GM19035 (cell line): Measurements from ENCODE around the gene MAGI3.

ENCODE experiments used
- ATAC-seq: cut with Tn5 transposase; IDR thresholded peaks from one replicate; pipeline ENCODE4 v1.9.1; 2021; ENCODE audit not compliant: unreplicated experiment

MAGI3 gene

DNA sequence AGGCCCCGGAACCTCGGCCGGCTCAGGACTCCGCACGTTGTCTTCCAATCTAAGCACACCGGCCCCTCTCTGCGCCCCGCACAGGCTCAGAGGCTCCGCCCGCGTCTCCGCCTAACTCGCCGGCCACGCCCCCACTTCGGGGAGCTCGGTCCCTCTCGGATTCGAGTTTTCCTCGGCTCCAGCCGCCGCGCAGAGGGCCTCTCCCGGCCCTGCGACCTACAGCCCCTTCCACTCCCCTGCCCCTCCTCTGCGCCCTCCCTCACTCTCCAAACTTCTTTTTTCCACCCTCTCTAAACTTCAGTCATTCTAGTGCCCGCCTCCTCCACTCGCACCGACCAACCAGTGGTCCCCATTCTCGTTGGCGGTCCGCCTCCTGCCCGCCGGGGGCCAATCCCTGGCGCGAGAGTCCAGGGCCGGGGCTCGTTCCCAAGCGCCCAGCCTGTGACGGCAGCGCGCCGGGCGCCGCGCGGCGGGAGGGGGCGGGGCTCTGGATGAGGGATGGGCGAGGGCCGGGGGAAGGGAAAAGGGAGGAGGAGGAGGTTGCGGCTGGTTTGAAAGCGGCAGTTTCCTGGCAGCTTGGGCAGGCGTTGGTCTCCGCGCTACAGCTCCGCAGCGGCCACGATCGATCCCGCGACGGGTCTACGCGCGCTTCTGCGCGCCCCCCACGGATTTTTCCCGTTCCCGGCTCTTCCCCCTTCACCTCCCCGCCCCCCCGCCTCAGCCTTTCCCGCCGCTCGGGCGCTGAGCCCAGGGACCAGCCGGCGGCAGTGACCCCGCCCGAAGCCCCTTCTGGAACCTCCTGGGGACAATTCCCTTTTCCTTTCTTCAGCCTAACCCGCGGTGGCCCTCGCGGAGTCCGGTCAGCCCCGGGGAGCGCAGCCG, at the start of gene MAGI3:
TSS of gene MAGI3 (plus strand) at position 563 of the 882 bp plus-strand sequence. CDS start 519 bp downstream, outside the sequence.
- peak; percentile 99 for ATAC-seq

GRCh38 chr1:113353580-113353979, 36.7 kb upstream of the MAGI3 start:
- no peak for ATAC-seq

GRCh38 chr1:113363935-113364334, 26.4 kb upstream of the MAGI3 start:
- ATAC-seq = no peak

GRCh38 chr1:113369040-113369439, 21.3 kb upstream of the MAGI3 start:
- ATAC-seq = no peak

DNA sequence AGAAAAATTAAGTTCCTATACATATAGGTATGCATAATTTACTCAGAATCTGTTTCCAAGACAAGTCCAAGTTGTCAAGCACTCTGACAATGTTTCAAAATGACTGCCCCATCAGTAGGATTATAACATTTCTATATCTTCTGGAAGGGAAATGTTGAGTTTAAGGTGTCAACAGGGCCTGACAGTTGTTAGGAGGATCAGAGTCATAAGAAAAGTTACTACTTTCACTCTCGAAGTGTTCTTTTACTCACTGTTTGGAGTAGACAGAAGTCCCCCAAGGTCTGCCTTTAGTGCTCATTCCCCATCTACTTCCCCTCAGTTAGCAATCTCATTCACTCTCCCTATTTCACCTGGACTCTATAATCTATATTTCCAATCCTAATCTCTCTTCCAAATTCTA, 20.6 kb upstream of the MAGI3 start:
- ATAC-seq = no peak

DNA sequence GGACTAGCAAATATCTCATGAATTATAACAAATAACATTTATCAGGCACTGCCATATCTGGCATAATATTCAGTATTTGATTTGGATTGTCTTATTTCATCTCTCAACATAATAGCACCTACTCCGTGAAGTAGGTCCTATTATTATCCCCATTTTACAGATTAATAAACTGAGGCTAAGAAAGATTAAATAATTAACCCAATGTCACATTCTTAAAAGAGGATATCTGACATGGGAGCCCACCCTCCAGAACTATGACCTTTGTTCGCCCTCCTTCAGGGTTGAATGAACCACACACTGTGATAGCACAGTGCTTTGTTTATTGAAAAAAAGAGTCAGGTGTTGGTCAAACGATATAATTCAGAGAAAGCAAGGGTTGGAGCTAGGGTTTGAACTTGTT, 19.4 kb upstream of the MAGI3 start:
- ATAC-seq = no peak

GRCh38 chr1:113372546-113372945, 17.8 kb upstream of the MAGI3 start:
- no peak for ATAC-seq

DNA sequence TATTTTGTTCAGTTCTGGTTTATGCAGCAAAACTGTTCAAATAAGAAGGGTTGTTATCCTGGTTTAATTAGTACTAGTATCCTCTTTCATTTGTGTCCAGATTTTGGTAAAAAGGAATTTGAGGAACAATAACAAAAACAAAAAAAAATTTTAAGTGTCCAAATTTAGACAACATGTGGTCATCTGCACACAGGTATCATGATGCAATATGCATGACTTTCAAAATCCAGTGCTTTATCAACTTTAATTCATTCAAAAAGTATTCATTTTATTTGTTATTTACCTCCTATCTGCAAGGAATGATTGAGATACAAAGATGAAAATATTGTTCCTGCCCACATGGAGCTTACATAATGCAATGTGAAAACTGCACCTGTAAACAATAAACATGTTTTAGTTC, 16.7 kb upstream of the MAGI3 start:
- ATAC-seq = no peak

DNA sequence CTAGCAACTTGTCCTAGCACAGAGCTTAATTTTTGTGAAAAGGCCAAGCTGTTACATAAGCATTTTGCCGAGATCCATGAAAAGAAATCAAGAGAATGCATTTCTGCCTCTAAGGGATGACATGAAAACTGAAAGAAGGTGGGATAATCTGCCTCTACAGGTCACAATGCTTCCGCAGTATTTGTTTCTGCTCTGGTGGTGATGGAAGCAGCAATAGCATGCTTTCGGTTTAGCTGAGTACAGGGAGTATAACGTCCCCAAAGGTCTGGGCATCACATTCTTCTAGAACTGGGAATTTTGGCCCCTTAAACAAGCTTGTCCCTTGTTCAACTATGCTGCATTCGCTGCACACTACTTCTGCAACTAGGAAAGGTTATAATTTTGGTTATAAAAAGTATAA, 14.4 kb upstream of the MAGI3 start:
- no peak for ATAC-seq

GRCh38 chr1:113380075-113380474, 10.2 kb upstream of the MAGI3 start:
- no peak for ATAC-seq

DNA sequence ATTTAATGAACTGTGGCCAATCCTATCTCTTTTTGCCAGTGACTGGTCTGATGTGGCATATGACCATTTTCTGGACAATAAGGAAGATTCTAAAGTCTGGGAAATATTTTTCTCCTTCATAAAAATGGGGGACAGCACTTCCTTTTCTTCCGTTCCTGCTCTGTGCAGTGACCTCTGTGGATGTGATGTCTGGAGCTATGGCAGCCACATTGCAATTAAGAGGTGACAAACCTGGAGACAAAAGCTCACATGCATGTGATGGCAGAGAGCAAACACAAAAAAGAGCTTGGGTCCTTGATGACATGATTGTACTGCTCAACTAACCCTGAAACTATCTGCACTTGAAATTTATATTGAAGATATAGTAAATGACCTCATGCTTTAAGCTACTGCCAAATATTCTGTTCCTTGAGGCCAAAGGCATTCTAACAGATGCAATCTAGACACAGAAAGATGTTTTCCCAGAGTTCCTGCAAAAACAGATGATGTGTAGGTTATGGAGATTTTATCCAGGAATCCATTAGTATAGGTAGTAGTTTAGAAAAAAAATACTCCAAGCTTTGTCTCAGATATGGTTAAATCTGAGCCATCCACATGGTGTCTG, 2.2 kb upstream of the MAGI3 start:
- ATAC-seq = no peak

DNA sequence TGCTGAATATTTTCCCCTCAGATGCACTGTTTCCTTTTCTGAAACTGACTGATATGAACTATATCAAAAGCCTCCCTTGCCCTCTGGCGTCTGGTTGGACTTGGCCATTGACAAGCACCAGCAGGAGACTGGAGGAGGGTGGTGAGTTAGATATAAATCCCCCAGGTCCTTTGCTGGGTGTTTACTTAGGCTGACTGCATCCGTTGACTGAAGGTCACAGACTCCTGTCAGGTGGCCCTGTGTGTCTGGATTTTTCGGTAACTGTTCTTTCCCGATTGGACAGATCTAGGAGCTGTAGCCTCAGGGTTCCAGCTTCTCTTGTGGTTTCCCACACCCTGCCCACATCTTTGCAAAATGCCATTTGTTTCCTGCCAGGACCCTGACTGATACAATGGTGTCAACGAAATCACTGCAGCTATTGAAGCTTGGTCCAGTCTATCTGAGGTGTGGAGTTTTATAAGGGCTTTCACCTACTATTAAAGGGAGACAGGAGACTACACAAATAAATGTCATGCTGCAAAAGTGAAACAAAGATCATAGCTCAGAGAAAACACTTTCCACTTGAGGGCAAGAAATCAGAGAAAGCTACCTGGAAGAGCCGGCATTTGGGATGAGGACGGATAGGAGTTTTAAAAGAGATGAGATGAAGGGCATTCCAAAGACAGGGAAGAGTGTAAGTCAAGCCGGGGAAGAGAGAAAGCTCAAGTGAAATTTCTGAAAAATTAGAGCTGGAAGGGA, 1.5 kb upstream of the MAGI3 start:
- ATAC-seq = no peak

- ATAC-seq = no peak
Measured at GRCh38 chr1:113389359-113389952, 859 bp upstream of the MAGI3 start.

GRCh38 chr1:113390871-113391648, 745 bp downstream of the MAGI3 start:
- ATAC-seq = peak; percentile 19

DNA sequence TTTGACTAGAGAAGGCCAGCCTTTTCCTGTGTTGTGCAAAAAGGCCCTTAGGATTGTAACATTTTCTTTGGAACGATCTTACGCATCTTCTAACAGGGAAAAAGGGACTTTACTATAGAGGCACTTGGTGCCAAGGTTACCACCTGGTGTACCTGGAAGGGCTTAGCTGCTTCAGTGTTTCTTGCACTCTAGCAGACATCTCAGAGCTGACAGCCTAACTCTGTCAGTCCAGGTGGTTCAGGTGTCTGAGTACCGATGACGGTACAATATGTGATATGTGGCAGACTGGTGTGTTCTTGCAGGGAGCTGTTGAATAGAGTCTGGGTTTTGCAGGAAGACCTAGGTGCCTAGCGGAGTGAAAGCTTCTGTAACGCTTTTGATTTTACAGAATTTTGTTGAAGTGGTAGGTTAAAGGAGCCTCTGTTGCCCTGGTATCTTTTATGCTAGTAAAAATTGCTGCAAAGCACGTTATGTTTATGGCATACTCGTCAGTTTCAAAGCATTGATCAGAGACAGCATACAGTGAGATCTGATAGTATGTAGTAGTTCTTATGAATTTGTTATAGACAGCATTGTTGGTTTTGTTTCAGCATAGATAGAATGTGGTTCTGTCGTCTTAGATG, 1.4 kb downstream of the MAGI3 start:
- no peak for ATAC-seq

- ATAC-seq = no peak
Measured at GRCh38 chr1:113392541-113393128, 2.3 kb downstream of the MAGI3 start.

DNA sequence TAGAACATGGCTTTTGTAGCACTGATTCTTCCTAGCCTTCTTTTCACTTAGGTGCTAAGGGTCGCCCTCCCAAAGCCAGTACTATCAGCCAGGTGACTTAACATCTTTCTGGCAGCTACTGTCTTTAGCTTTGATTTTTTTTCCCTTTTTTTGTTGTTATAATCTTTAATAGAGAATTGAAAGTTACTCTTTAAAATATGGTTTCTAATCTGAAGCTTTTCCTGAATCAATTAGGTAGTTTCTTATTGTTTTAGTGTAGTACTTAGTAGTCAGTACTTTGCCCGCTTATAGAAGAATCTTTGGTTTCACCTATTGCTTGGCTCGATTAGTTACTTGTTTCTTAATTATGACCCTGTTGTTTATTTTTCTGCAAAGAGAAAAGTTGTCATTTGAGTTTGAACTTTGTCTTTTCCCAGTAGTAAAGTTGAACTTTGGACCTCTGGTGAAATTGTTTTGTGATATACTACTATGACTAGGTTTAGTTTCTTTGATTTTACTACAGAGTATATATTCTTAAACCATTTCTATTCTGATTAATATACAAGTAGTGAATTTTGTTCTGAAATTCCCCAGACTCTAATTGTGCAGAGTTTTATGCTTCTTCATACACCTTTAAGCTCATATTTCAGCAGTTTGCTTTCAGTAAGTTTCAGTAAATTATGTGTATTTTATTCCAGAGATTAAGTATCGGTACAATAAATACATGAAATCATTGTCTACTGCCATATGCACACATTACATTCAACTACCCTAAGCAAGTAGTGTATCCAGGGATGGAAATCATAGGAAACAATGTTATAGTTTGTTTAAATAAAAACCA, 3.9 kb downstream of the MAGI3 start:
- no peak for ATAC-seq

GRCh38 chr1:113394863-113395259, 4.5 kb downstream of the MAGI3 start:
- no peak for ATAC-seq

GRCh38 chr1:113396102-113396501, 5.8 kb downstream of the MAGI3 start:
- no peak for ATAC-seq
